K562 (cell line): ENCODE results near the gene SLC26A5. TPM values are rescaled to one million over a fixed set of nuclear protein-coding genes. Genes with fewer than 3 reads are reported as not detected.

Source experiments
- ATAC-seq: fragments of 200-7000 bp; cut with Tn5 transposase; 3 replicates; pipeline ENCODE4 v1.9.1; 2020; ENCODE audit warnings: moderate library complexity
- BruUV-seq: library from RNA; stranded (reverse); fragments of 400-500 nt; replicated peaks from 2 replicates; lab custom pipeline; 2021; lab: Mats Ljungman, UMichigan
- CTCF ChIA-PET: fragments of 300-600 bp; formaldehyde crosslinking; extraction: SDS; loops from one replicate; lab custom pipeline; 2021; ENCODE audit warnings: low intra/inter-chr PET ratio; lab: Yijun Ruan, JAX
- POLR2A ChIA-PET: fragments of 300-600, 350-650 bp; sonication (Branson Sonifier 250); formaldehyde crosslinking; extraction: SDS; loops from one replicate; lab custom pipeline; 2021; ENCODE audit warnings: antibody characterized with exemption, inconsistent platforms; lab: Yijun Ruan, JAX
- DNase-seq, 4 experiments: peaks; one replicate each; pipeline versions ENCODE4 v3.0.0 to v3.0.0-alpha.2; 2011 to 2018; ENCODE audit warnings: low spot score in 3 of 4, mixed read lengths in 3 of 4; ENCODE audit errors: extremely low read depth in 1 of 4
- FAIRE-seq: peaks from 2 replicates; lab custom pipeline; 2011; peaks lifted over from hg19 to GRCh38; lab: Jason Lieb, UNC
- H2AFZ ChIP-seq: 2 replicates; pipeline ENCODE4 v1.6.0; 2011; ENCODE audit warnings: low read depth, low read length, control low read depth, inconsistent platforms
- H3K27ac ChIP-seq: fragments of 200-600 bp; 3 replicates; pipeline ENCODE4 v1.8.0; 2011; ENCODE audit warnings: low read depth, mild to moderate bottlenecking, control low read depth, inconsistent platforms, low read length, moderate library complexity, mixed read lengths; ENCODE audit errors: extremely low read depth
- H3K27me3 ChIP-seq, 2 experiments: fragments of 300-600 bp in 1 of 2; 2 replicates in 1 of 2; 3 replicates in 1 of 2; pipeline versions ENCODE4 v1.6.0 to v1.8.0; 2011; ENCODE audit warnings: inconsistent platforms in 2 of 2, low read length in 2 of 2, mild to moderate bottlenecking in 1 of 2, mixed read lengths in 1 of 2, moderate library complexity in 1 of 2; ENCODE audit not compliant: control insufficient read depth in 2 of 2, insufficient read depth in 2 of 2
- H3K36me3 ChIP-seq: fragments of 300-600 bp; 3 replicates; pipeline ENCODE4 v1.8.0; 2011; ENCODE audit warnings: mild to moderate bottlenecking, low read length, inconsistent platforms; ENCODE audit not compliant: control insufficient read depth, insufficient read depth
- H3K4me1 ChIP-seq, 2 experiments: fragments of 200-600 bp in 1 of 2; replicated peaks in 1 of 2; 2 replicates in 1 of 2; 3 replicates in 1 of 2; pipeline versions ENCODE4 v1.5.1 to v1.8.0; 2011; ENCODE audit warnings: inconsistent platforms in 2 of 2, low read length in 2 of 2, mild to moderate bottlenecking in 1 of 2, mixed read lengths in 1 of 2, moderate library complexity in 1 of 2; ENCODE audit not compliant: control insufficient read depth in 2 of 2, insufficient read depth in 2 of 2
- H3K4me2 ChIP-seq: 2 replicates; pipeline ENCODE4 v1.6.1; 2011; ENCODE audit warnings: low read length, control low read depth, inconsistent platforms, mixed read lengths; ENCODE audit not compliant: insufficient read depth
- H3K4me3 ChIP-seq: fragments of 200-600 bp; sonication (generic), shearing (Covaris generic); 2 replicates; pipeline ENCODE4 v1.5.1; 2016; ENCODE audit warnings: control low read depth, inconsistent platforms
- H3K79me2 ChIP-seq: fragments of 200-600 bp; 3 replicates; pipeline ENCODE4 v1.8.0; 2011; ENCODE audit warnings: low read length, inconsistent platforms; ENCODE audit not compliant: control insufficient read depth, insufficient read depth
- H3K9ac ChIP-seq, 2 experiments: 2 replicates each; pipeline versions ENCODE4 v1.6.0 to v1.6.1; 2011; ENCODE audit warnings: low read depth in 2 of 2, low read length in 2 of 2, control low read depth in 1 of 2, inconsistent platforms in 1 of 2, mild to moderate bottlenecking in 1 of 2, mixed read lengths in 1 of 2; ENCODE audit not compliant: insufficient read depth in 1 of 2
- H3K9me1 ChIP-seq: one replicate; pipeline ENCODE4 v1.6.0; 2011; ENCODE audit warnings: inconsistent platforms, mild to moderate bottlenecking, low read length, moderate library complexity; ENCODE audit not compliant: control insufficient read depth, insufficient read depth
- H3K9me3 ChIP-seq: replicated peaks from 2 replicates; pipeline ENCODE4 v1.5.1; 2011; ENCODE audit warnings: low read depth, low read length, inconsistent platforms; ENCODE audit not compliant: control insufficient read depth, insufficient read depth
- H4K20me1 ChIP-seq: replicated peaks from 2 replicates; pipeline ENCODE4 v1.6.1; 2011; ENCODE audit warnings: low read length, inconsistent platforms, mixed read lengths; ENCODE audit not compliant: control insufficient read depth, insufficient read depth
- CBX8 ChIP-seq: fragments of 200-600 bp; sonication (generic); IDR thresholded peaks from 2 replicates; pipeline ENCODE4 v1.6.1; 2012; ENCODE audit warnings: borderline replicate concordance, mixed run types, low read depth, mild to moderate bottlenecking, moderate library complexity, mixed read lengths, low read length, control low read depth, inconsistent platforms; ENCODE audit not compliant: poor library complexity, severe bottlenecking; ENCODE audit errors: extremely low read depth
- CCNT2 ChIP-seq: IDR thresholded peaks from 2 replicates; pipeline ENCODE4 v1.6.1; 2011; ENCODE audit warnings: borderline replicate concordance, low read depth, mild to moderate bottlenecking, moderate library complexity, mixed read lengths, low read length; ENCODE audit not compliant: insufficient read length; ENCODE audit errors: extremely low read depth
- ELK1 ChIP-seq: sonication (generic); formaldehyde crosslinking; IDR thresholded peaks from 2 replicates; pipeline ENCODE4 v1.8.1; 2022; ENCODE audit warnings: missing genetic modification reagents
- GTF3C2 ChIP-seq: IDR thresholded peaks from 3 replicates; pipeline ENCODE4 v1.6.1; 2011; ENCODE audit warnings: borderline replicate concordance, mild to moderate bottlenecking, moderate library complexity; ENCODE audit not compliant: insufficient read length; ENCODE audit errors: extremely low read depth
- KAT7 ChIP-seq: sonication (generic); formaldehyde crosslinking; IDR thresholded peaks from 2 replicates; pipeline ENCODE4 v1.8.0; 2022; ENCODE audit warnings: missing genetic modification reagents, mild to moderate bottlenecking, borderline replicate concordance
- MEIS2 ChIP-seq: fragments of 450-650 bp; IDR thresholded peaks from 2 replicates; pipeline ENCODE4 v1.6.1; 2014; ENCODE audit warnings: mild to moderate bottlenecking; ENCODE audit not compliant: partially characterized antibody
- PHB2 ChIP-seq: fragments of 450-650 bp; IDR thresholded peaks from 2 replicates; pipeline ENCODE4 v1.6.1; 2017; ENCODE audit warnings: low read depth
- PHF8 ChIP-seq: fragments of 200-600 bp; sonication (generic); IDR thresholded peaks from 2 replicates; pipeline ENCODE4 v1.6.1; 2012; ENCODE audit warnings: mixed run types, mild to moderate bottlenecking, inconsistent platforms, low read length, moderate library complexity, borderline replicate concordance
- TSC22D4 ChIP-seq: fragments of 450-650 bp; IDR thresholded peaks from 2 replicates; pipeline ENCODE4 v1.6.1; 2016; ENCODE audit warnings: missing genetic modification characterization, missing biosample characterization, control low read depth
- ZBTB33 ChIP-seq: sonication (generic); formaldehyde crosslinking; IDR thresholded peaks from 2 replicates; pipeline ENCODE4 v1.8.1; 2023; ENCODE audit warnings: mild to moderate bottlenecking, missing genetic modification reagents
- ZFP36 ChIP-seq: fragments of 150-350 bp; IDR thresholded peaks from 2 replicates; pipeline ENCODE4 v1.6.1; 2018; ENCODE audit warnings: low read length, low read depth; ENCODE audit not compliant: partially characterized antibody
- ZNF121 ChIP-seq: sonication (generic); formaldehyde crosslinking; conservative IDR thresholded peaks from 2 replicates; pipeline ENCODE4 v1.8.0; 2022; ENCODE audit warnings: missing genetic modification reagents
- ZNF561 ChIP-seq: fragments of 450-650 bp; formaldehyde crosslinking; conservative IDR thresholded peaks from 2 replicates; pipeline ENCODE4 v1.4.0; 2020; ENCODE audit warnings: mild to moderate bottlenecking, moderate library complexity
- ZNF778 ChIP-seq: fragments of 450-650 bp; formaldehyde crosslinking; IDR thresholded peaks from 2 replicates; pipeline ENCODE4 v1.4.0; 2020; ENCODE audit warnings: mild to moderate bottlenecking, moderate library complexity
- WGBS: fragments of 100-300 bp; shearing (Covaris generic); methylation state at CpG from one replicate; pipeline ENCODE4 v1.1.6; 2016; ENCODE audit warnings: low coverage, mixed read lengths; ENCODE audit not compliant: insufficient coverage; ENCODE audit errors: missing lambda C conversion rate; 5-methylcytosine and 5-hydroxymethylcytosine counted together
- in situ Hi-C: fragments of 300-500 bp; cut with MboI; formaldehyde crosslinking; loops from 4 replicates; pipeline ENCODE4 v1.15.0; 2018; ENCODE audit warnings: inconsistent platforms, mixed read lengths
- intact Hi-C: fragments of 100-400 bp; cut with micrococcal nuclease; formaldehyde crosslinking; loops from 2 replicates; pipeline ENCODE4 v1.14.2; 2022
- polyA plus RNA-seq, 8 experiments: library from polyadenylated mRNA; depleted of rRNA in 4 of 8; stranded (reverse) in 5 of 8; unstranded in 3 of 8; fragments of >200 nt; fragmentation: Nextera tagmentation in 2 of 8; fragmentation: Illumina TruSeq in 1 of 8; extraction: Ambion mirVana in 2 of 8; extraction: Trizol in 1 of 8; gene quantifications; 2 replicates each; pipeline versions ENCODE4 v1.2.1 to v1.2.3, GENCODE V29; 2011 to 2014; ENCODE audit warnings: inconsistent platforms in 1 of 8, missing spikeins in 1 of 8
- total RNA-seq, 7 experiments: library from RNA; depleted of rRNA in 6 of 7; stranded (reverse); fragments of >200 nt in 6 of 7; fragmentation: Illumina TruSeq in 2 of 7; extraction: Trizol in 2 of 7; gene quantifications; 2 replicates each; pipeline versions ENCODE4 v1.2.1 to v1.2.3, GENCODE V29; 2011 to 2021; ENCODE audit warnings: low replicate concordance in 1 of 7

The SLC26A5 gene
- total and polyA plus RNA-seq, 9 of the 15 experiments (the other 6 are each of a cell fraction or from before 2014, with no cell fraction given) = not detected

GRCh38 chr7:103325744-103326143, 120.3 kb downstream of the SLC26A5 start:
- ATAC-seq = no peak
- intact Hi-C loops = no loop called here
- H3K9me3 ChIP-seq = no peaks in the 10 kb centered on the region
- no TSS peak for BruUV-seq
- WGBS = 96% methylated on average over 8 of the region's 8 CpGs
- no peaks in the 10 kb centered on the region for H4K20me1 ChIP-seq
- H3K4me1 ChIP-seq = no peaks in the 10 kb centered on the region
- in situ Hi-C loops = no loop called here
- H3K9me1 ChIP-seq = no peaks in the 10 kb centered on the region
- no peak overlapping the region for H3K9ac ChIP-seq
- CTCF ChIA-PET = no interaction called here
- H3K79me2 ChIP-seq = peaks cover 15% of the 10 kb centered on the region; the same call in 2 of the 3 replicates
- H3K4me2 ChIP-seq = no peak overlapping the region
- no peak overlapping the region for H3K27ac ChIP-seq
- H3K4me3 ChIP-seq = no peak overlapping the region
- no peaks in the 10 kb centered on the region for H3K27me3 ChIP-seq
- H2AFZ ChIP-seq = no peak overlapping the region
- no peak for DNase-seq
- peaks cover 93% of the 10 kb centered on the region for H3K36me3 ChIP-seq
- POLR2A ChIA-PET = interaction anchor here (1.2 to 1.9 kb wide), 2 partner anchors 12 to 13 kb away, joined by 3 to 5 read pairs; no protein-coding TSS in a partner anchor
- FAIRE-seq = no peak
- TF ChIP-seq ELK1 (no peak), CCNT2 (no peak), ZNF561 (CRISPR knock-in tag) (no peak), TSC22D4 (tag) (no peak), ZBTB33 (CRISPR knock-in tag) (no peak), ZNF778 (CRISPR knock-in tag) (no peak), GTF3C2 (no peak), PHB2 (no peak), MEIS2 (no peak), ZNF121 (CRISPR knock-in tag) (no peak), PHF8 (no peak), ZFP36 (no peak), KAT7 (CRISPR knock-in tag) (no peak), CBX8 (no peak)
